Upper lobe of left lung (tissue), 4 donors: ENCODE measurements around the gene HYCC2.
"Not testable (repeated sequence)": the region's sequence is repeated elsewhere in the genome, so short reads cannot be mapped to it uniquely, and the experiment has no call there.

ENCODE experiments used
- CTCF ChIP-seq, 6 experiments: fragments of 450-650 bp in 4 of 6; fragments of 200-600 bp in 2 of 6; sonication (generic) in 2 of 6; IDR thresholded peaks; one replicate each; pipeline ENCODE4 v1.5.1; 2016 to 2019; ENCODE audit warnings: antibody characterized with exemption in 6 of 6
- POLR2A ChIP-seq, 4 donors: fragments of 450-650 bp; IDR thresholded peaks; one replicate each; pipeline ENCODE4 v1.5.1; 2016 to 2017; ENCODE audit warnings: antibody characterized with exemption in 4 of 4, mild to moderate bottlenecking in 2 of 4
- POLR2AphosphoS5 ChIP-seq, 2 donors: sonication (generic); formaldehyde crosslinking; IDR thresholded peaks; one replicate each; pipeline ENCODE4 v1.5.1; 2017; ENCODE audit warnings: antibody characterized with exemption in 2 of 2

- TF ChIP-seq CTCF, POLR2A, POLR2AphosphoS5 (IDR thresholded peaks at IDR 0.05): not testable (repeated sequence)
Observed at GRCh38 chr2:201063516-201063915, 8.0 kb downstream of the HYCC2 start.
